ENCODE measurements around the gene GJA9.
A peak's percentile ranks its signal among the peaks of the same experiment; 100 is the strongest.

DNA sequence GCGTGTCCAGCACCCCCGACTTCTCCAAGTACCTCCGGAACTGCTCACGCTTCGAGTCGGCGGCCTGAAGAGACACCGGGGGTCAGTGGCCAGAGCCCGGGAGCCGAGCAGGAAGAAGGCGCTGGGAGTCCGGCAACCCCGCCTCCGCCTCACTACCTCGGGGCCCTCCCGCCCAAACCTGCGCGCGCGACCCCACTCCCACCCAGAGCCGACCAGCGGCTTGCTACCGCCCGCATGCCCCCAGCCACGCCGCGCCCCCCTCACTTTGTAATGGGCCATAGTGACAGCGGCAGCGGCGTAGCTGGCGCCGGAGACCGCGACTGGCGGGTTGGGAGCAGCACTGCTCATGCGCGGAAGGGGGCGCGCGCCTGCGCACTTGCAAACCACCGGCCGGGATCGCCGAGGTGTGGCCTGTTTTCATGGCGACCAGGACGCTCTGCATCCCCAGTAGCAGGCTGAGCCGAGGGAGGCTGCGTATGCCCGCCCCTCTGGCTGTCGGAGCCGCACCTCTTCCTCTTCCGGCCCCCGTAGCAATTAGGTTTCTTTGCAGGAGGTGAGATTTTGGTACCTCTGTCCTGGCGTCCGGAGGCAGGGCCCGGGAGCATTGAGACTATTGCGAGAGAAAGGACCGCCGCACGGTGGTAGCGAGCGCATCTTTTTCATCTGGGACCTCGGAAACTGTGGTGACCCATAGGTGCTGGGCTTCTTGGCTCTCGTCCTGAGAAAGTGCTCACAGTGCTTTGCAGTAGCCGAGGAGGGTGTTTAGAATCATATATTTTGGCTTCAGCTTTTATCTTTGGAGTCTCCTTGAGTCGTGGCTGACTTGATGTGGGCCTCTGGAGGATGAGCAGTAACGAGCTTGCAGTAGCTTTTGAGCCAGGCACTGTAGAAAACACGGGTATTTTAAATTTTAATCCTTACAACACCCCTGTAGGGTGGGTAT lies 8.1 kb downstream of the GJA9 start, which contains the start of gene MYCBP:
- TF ChIP-seq POLR2A (IDR thresholded peaks at IDR 0.05; ENCODE audit: extremely low read depth, insufficient read length): peak; percentile 69
- no peak for TF ChIP-seq CTCF (IDR thresholded peaks at IDR 0.05; ENCODE audit: low read depth, low read length)
- TF ChIP-seq, protein P1, sequence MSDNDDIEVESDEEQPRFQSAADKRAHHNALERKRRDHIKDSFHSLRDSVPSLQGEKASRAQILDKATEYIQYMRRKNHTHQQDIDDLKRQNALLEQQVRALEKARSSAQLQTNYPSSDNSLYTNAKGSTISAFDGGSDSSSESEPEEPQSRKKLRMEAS (IDR thresholded peaks at IDR 0.05; ENCODE audit: low read depth, low read length): peak; percentile 53
- TF ChIP-seq MYC (IDR thresholded peaks at IDR 0.05; ENCODE audit: low read depth, low read length): peak; percentile 22; the same call in 1 of the 2 replicates

Measured in NB4 (cell line).